Left ventricle myocardium inferior (tissue), 1 donor: Measurements from ENCODE around the gene ACTR3C. TPM values are rescaled to one million over a fixed set of nuclear protein-coding genes. Genes with fewer than 3 reads are reported as not detected.
"Not testable (repeated sequence)": the region's sequence is repeated elsewhere in the genome, so short reads cannot be mapped to it uniquely, and the experiment has no call there.

Source experiments
- DNase-seq: peaks from one replicate; pipeline ENCODE4 v3.0.0-alpha.2; 2020
- H3K27ac ChIP-seq: fragments of 200-600 bp; replicated peaks from 2 replicates; pipeline ENCODE4 v1.8.0; 2021
- H3K27me3 ChIP-seq: fragments of 200-600 bp; 2 replicates; pipeline ENCODE4 v1.8.0; 2021; ENCODE audit warnings: low read depth
- H3K36me3 ChIP-seq: fragments of 200-600 bp; 2 replicates; pipeline ENCODE4 v1.8.0; 2021
- H3K4me1 ChIP-seq: fragments of 200-600 bp; 2 replicates; pipeline ENCODE4 v1.8.0; 2021
- H3K4me3 ChIP-seq: fragments of 200-600 bp; 2 replicates; pipeline ENCODE4 v1.8.0; 2021; ENCODE audit warnings: mild to moderate bottlenecking, moderate library complexity
- H3K9me3 ChIP-seq: fragments of 200-600 bp; replicated peaks from 2 replicates; pipeline ENCODE4 v1.8.0; 2021
- CTCF ChIP-seq: fragments of 200-600 bp; IDR thresholded peaks from 2 replicates; pipeline ENCODE4 v1.8.0; 2021; ENCODE audit warnings: antibody characterized with exemption, mild to moderate bottlenecking, borderline replicate concordance
- intact Hi-C: fragments of 100-400 bp; cut with micrococcal nuclease; formaldehyde crosslinking; loops from one replicate; pipeline ENCODE4 v1.11.0; 2022
- total RNA-seq: library from RNA; stranded (reverse); fragmentation: NEBNext Ultra II Directional; extraction: Animal tissue kit (Norgen Biotek cat#: 25700); gene quantifications from one replicate; pipeline ENCODE4 v1.2.1, GENCODE V29; 2021
- donor health status: DM: no; HTN: yes; CAD: no; lungs with severe emphysema.

ACTR3C gene
- total RNA-seq, 1 donor from 2014 or later: 5.1 TPM

- Histone ChIP-seq H3K4me1 (no peaks in the 10 kb centered on the region), H3K27ac (no peak overlapping the region), H3K36me3 (no peaks in the 10 kb centered on the region), H3K9me3 (no peaks in the 10 kb centered on the region), H3K27me3 (no peaks in the 10 kb centered on the region), H3K4me3 (no peak overlapping the region)
- DNase-seq: no peak
- intact Hi-C loops: no loop called here
- TF ChIP-seq CTCF: no peak
Measured at GRCh38 chr7:150308575-150308974, 14.8 kb downstream of the ACTR3C start.

- Histone ChIP-seq H3K4me1 (no peaks in the 10 kb centered on the region), H3K27ac (no peak overlapping the region), H3K4me3 (no peak overlapping the region), H3K36me3 (no peaks in the 10 kb centered on the region), H3K9me3 (no peaks in the 10 kb centered on the region), H3K27me3 (no peaks in the 10 kb centered on the region)
- no peak for TF ChIP-seq CTCF
- intact Hi-C loops: no loop called here
- DNase-seq: no peak
Measured at GRCh38 chr7:150307904-150308303, 15.4 kb downstream of the ACTR3C start.

- Histone ChIP-seq H3K4me3 (no peak overlapping the region), H3K4me1 (no peaks in the 10 kb centered on the region), H3K27ac (no peak overlapping the region), H3K9me3 (no peaks in the 10 kb centered on the region), H3K36me3 (no peaks in the 10 kb centered on the region), H3K27me3 (no peaks in the 10 kb centered on the region)
- TF ChIP-seq CTCF: no peak
- no peak for DNase-seq
- intact Hi-C loops: no loop called here
Measured at GRCh38 chr7:150307129-150307528, 16.2 kb downstream of the ACTR3C start.

GRCh38 chr7:150306377-150306776, 17.0 kb downstream of the ACTR3C start:
- H3K4me3 ChIP-seq, H3K27me3 ChIP-seq, H3K27ac ChIP-seq, H3K36me3 ChIP-seq, H3K9me3 ChIP-seq, H3K4me1 ChIP-seq, intact Hi-C loops, DNase-seq: not testable (repeated sequence)

GRCh38 chr7:150305903-150306284, 17.5 kb downstream of the ACTR3C start:
- intact Hi-C loops, DNase-seq, H3K36me3 ChIP-seq, H3K4me1 ChIP-seq, H3K9me3 ChIP-seq, H3K27ac ChIP-seq, H3K4me3 ChIP-seq, H3K27me3 ChIP-seq: not testable (repeated sequence)

GRCh38 chr7:150305259-150305902, 18.0 kb downstream of the ACTR3C start:
- intact Hi-C loops, H3K4me1 ChIP-seq, H3K27ac ChIP-seq, H3K4me3 ChIP-seq, DNase-seq, H3K27me3 ChIP-seq, H3K9me3 ChIP-seq, H3K36me3 ChIP-seq: not testable (repeated sequence)

- DNase-seq, H3K4me1 ChIP-seq, H3K27me3 ChIP-seq, H3K27ac ChIP-seq, H3K4me3 ChIP-seq, H3K36me3 ChIP-seq, intact Hi-C loops, H3K9me3 ChIP-seq: not testable (repeated sequence)
Measured at GRCh38 chr7:150304499-150305258, 18.7 kb downstream of the ACTR3C start.

GRCh38 chr7:150302908-150303310, 20.4 kb downstream of the ACTR3C start:
- H3K4me1 ChIP-seq, H3K27me3 ChIP-seq, H3K9me3 ChIP-seq, DNase-seq, intact Hi-C loops, H3K4me3 ChIP-seq, H3K27ac ChIP-seq, H3K36me3 ChIP-seq: not testable (repeated sequence)

GRCh38 chr7:150297978-150298377, 25.4 kb downstream of the ACTR3C start:
- intact Hi-C loops, H3K27ac ChIP-seq, H3K4me3 ChIP-seq, DNase-seq, H3K4me1 ChIP-seq, H3K36me3 ChIP-seq, H3K27me3 ChIP-seq, H3K9me3 ChIP-seq: not testable (repeated sequence)

- H3K27ac ChIP-seq, H3K36me3 ChIP-seq, DNase-seq, H3K27me3 ChIP-seq, H3K9me3 ChIP-seq, intact Hi-C loops, H3K4me3 ChIP-seq, H3K4me1 ChIP-seq: not testable (repeated sequence)
Measured at GRCh38 chr7:150296802-150297201, 26.5 kb downstream of the ACTR3C start.

GRCh38 chr7:150295614-150296013, 27.7 kb downstream of the ACTR3C start:
- H3K4me3 ChIP-seq, H3K9me3 ChIP-seq, H3K36me3 ChIP-seq, H3K4me1 ChIP-seq, H3K27me3 ChIP-seq, DNase-seq, intact Hi-C loops, H3K27ac ChIP-seq: not testable (repeated sequence)
